PFSK-1 (cell line): ENCODE measurements around the gene ERN1.

ENCODE experiments used
- FOXP2 ChIP-seq: optimal IDR thresholded peaks from 2 replicates; pipeline ENCODE3; 2011; ENCODE audit warnings: borderline replicate concordance, control low read depth, inconsistent platforms; ENCODE audit not compliant: insufficient read depth; ENCODE audit errors: extremely low read length, extremely low read depth
- POLR2AphosphoS5 ChIP-seq: IDR thresholded peaks from 2 replicates; pipeline ENCODE4 v1.6.1; 2012; ENCODE audit warnings: low read depth, mild to moderate bottlenecking, control low read depth, low read length, moderate library complexity
- SIN3A ChIP-seq: IDR thresholded peaks from 2 replicates; pipeline ENCODE4 v1.6.1; 2012; ENCODE audit warnings: mild to moderate bottlenecking, low read length, moderate library complexity, borderline replicate concordance; ENCODE audit not compliant: insufficient read depth
- TAF1 ChIP-seq: IDR thresholded peaks from 2 replicates; pipeline ENCODE4 v1.6.1; 2012; ENCODE audit warnings: low read length, control low read depth, borderline replicate concordance; ENCODE audit not compliant: insufficient read depth
- TF ChIP-seq, protein P1 (sequence below), 2 experiments: IDR thresholded peaks; 2 replicates each; pipeline versions ENCODE4 v1.6.1 to v1.8.0; 2011 to 2012; ENCODE audit warnings: low read depth in 2 of 2, low read length in 2 of 2, control low read depth in 1 of 2, inconsistent platforms in 1 of 2, mild to moderate bottlenecking in 1 of 2, moderate library complexity in 1 of 2; ENCODE audit not compliant: insufficient read depth in 1 of 2

ERN1 gene

GRCh38 chr17:64060331-64060730 is 69.6 kb downstream of the ERN1 start:
- TF ChIP-seq, protein P1, sequence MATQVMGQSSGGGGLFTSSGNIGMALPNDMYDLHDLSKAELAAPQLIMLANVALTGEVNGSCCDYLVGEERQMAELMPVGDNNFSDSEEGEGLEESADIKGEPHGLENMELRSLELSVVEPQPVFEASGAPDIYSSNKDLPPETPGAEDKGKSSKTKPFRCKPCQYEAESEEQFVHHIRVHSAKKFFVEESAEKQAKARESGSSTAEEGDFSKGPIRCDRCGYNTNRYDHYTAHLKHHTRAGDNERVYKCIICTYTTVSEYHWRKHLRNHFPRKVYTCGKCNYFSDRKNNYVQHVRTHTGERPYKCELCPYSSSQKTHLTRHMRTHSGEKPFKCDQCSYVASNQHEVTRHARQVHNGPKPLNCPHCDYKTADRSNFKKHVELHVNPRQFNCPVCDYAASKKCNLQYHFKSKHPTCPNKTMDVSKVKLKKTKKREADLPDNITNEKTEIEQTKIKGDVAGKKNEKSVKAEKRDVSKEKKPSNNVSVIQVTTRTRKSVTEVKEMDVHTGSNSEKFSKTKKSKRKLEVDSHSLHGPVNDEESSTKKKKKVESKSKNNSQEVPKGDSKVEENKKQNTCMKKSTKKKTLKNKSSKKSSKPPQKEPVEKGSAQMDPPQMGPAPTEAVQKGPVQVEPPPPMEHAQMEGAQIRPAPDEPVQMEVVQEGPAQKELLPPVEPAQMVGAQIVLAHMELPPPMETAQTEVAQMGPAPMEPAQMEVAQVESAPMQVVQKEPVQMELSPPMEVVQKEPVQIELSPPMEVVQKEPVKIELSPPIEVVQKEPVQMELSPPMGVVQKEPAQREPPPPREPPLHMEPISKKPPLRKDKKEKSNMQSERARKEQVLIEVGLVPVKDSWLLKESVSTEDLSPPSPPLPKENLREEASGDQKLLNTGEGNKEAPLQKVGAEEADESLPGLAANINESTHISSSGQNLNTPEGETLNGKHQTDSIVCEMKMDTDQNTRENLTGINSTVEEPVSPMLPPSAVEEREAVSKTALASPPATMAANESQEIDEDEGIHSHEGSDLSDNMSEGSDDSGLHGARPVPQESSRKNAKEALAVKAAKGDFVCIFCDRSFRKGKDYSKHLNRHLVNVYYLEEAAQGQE (IDR thresholded peaks at IDR 0.05; ENCODE audit: insufficient read depth in 1 of 2, low read depth in 2 of 2, low read length in 2 of 2): no peak
- TF ChIP-seq SIN3A (no peak), FOXP2 (no peak), TAF1 (no peak), POLR2AphosphoS5 (no peak)

DNA sequence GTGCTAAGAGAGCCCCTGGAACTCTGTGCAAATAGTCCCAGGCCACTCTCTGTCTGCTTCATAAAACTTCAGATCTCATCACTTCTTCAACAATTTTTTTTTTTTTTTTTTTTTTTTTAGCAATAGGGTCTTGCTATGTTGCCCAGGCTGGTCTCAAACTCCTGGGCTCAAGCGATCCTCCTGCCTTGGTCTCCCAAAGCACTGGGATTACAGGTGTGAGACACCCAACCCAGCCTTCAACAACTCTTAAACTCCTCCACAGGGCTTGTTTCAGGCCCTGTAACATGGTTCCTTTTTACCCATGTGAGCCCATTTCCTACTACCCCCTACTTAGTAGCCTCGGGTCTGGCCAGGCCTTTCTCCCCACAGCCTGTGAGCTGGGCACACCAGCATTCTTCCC is 70.2 kb downstream of the ERN1 start:
- no peak for TF ChIP-seq SIN3A
- TF ChIP-seq POLR2AphosphoS5: no peak

GRCh38 chr17:64058621-64059020 is 71.3 kb downstream of the ERN1 start:
- TF ChIP-seq, protein P1 (IDR thresholded peaks at IDR 0.05; ENCODE audit: insufficient read depth in 1 of 2, low read depth in 2 of 2, low read length in 2 of 2): no peak
- no peak for TF ChIP-seq TAF1
- TF ChIP-seq SIN3A: no peak
- TF ChIP-seq FOXP2: no peak
- no peak for TF ChIP-seq POLR2AphosphoS5

DNA sequence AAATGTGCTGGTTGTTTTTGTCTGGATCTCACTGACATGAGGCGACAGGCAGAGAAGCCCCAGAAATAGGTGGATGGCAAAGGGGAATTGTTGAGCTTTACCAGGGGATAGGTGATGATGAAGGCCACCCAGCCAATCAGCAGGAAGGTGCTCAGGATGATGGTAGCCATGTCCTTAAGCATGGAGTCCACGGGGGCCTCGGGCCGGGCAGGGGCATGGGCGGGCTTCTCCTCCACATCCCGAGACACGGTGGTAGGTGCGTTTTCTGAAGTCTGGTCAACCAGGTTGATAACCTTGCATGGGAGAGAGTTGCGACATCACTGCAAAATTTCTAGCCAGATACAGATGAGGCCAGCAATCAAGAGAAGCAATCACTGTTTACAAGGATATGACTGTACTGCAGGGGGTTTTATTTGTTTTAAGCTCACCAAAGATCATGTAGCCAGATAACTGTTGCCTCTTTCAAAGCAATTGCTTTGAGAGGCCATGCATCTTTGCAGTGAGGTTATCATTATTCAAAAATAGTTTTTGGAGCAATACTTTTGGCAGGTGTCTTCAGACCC is 72.2 kb downstream of the ERN1 start:
- TF ChIP-seq SIN3A (no peak), FOXP2 (no peak), TAF1 (no peak), POLR2AphosphoS5 (no peak)
- TF ChIP-seq, protein P1 (IDR thresholded peaks at IDR 0.05; ENCODE audit: insufficient read depth in 1 of 2, low read depth in 2 of 2, low read length in 2 of 2): no peak

- no peak for TF ChIP-seq FOXP2
- TF ChIP-seq SIN3A: no peak
- TF ChIP-seq, protein P1 (IDR thresholded peaks at IDR 0.05; ENCODE audit: insufficient read depth in 1 of 2, low read depth in 2 of 2, low read length in 2 of 2): no peak
- no peak for TF ChIP-seq POLR2AphosphoS5
- TF ChIP-seq TAF1: no peak
Measured at GRCh38 chr17:64056269-64057005, 73.5 kb downstream of the ERN1 start.
